ENCODE measurements around the gene NRXN2.

Gene NRXN2

GRCh38 chr11:64755681-64756361, 32.8 kb upstream of the NRXN2 start:
- Histone ChIP-seq H3K36me3 (ENCODE audit: control insufficient read depth, insufficient read depth, low read length) (no peaks in the 10 kb centered on the region), H2BK120ac (ENCODE audit: low read depth, low read length) (no peak overlapping the region), H3K79me2 (ENCODE audit: control insufficient read depth, insufficient read depth, low read length) (no peaks in the 10 kb centered on the region), H3K4me3 (ENCODE audit: low read length) (no peak overlapping the region), H3K27me3 (ENCODE audit: insufficient read depth, low read length, poor library complexity) (no peaks in the 10 kb centered on the region), H3K23ac (ENCODE audit: low read length) (no peak overlapping the region), H4K8ac (ENCODE audit: low read depth, low read length) (no peak overlapping the region), H2BK5ac (ENCODE audit: low read length) (no peak overlapping the region), H3K56ac (ENCODE audit: low read length) (no peak overlapping the region), H3K4me2 (ENCODE audit: low read length) (no peak overlapping the region), H3K9ac (ENCODE audit: low read length) (no peak overlapping the region), H3K27ac (ENCODE audit: low read depth, low read length) (no peak overlapping the region), H4K5ac (ENCODE audit: low read length) (no peak overlapping the region), H3K4ac (ENCODE audit: low read depth, low read length) (no peak overlapping the region), H3K79me1 (ENCODE audit: low read length) (no peaks in the 10 kb centered on the region), H2AK5ac (ENCODE audit: low read length) (no peak overlapping the region), H2BK15ac (replicated peaks; ENCODE audit: low read depth) (no peak overlapping the region), H3K18ac (ENCODE audit: low read length) (no peak overlapping the region), H3K4me1 (ENCODE audit: control insufficient read depth, low read depth, low read length) (peaks cover 4% of the 10 kb centered on the region)
- WGBS (ENCODE audit: extremely low coverage, insufficient coverage, low lambda C conversion rate), result no CpG with 5 or more reads among the region's 13 CpGs
- DNase-seq, result no peak

- H3K36me3 ChIP-seq (ENCODE audit: control insufficient read depth, insufficient read depth, low read length), result no peaks in the 10 kb centered on the region
- H4K5ac ChIP-seq (ENCODE audit: low read length), result no peak overlapping the region
- H3K9ac ChIP-seq (ENCODE audit: low read length), result no peak overlapping the region
- H2BK5ac ChIP-seq (ENCODE audit: low read length), result no peak overlapping the region
- peaks cover 3% of the 10 kb centered on the region for H3K4me1 ChIP-seq (ENCODE audit: control insufficient read depth, low read depth, low read length)
- H3K23ac ChIP-seq (ENCODE audit: low read length), result no peak overlapping the region
- H3K4me3 ChIP-seq (ENCODE audit: low read length), result no peak overlapping the region
- H3K79me2 ChIP-seq (ENCODE audit: control insufficient read depth, insufficient read depth, low read length), result no peaks in the 10 kb centered on the region
- H3K79me1 ChIP-seq (ENCODE audit: low read length), result no peaks in the 10 kb centered on the region
- H3K56ac ChIP-seq (ENCODE audit: low read length), result no peak overlapping the region
- no CpG with 5 or more reads among the region's 21 CpGs for WGBS (ENCODE audit: extremely low coverage, insufficient coverage, low lambda C conversion rate)
- no peak overlapping the region for H3K4me2 ChIP-seq (ENCODE audit: low read length)
- H3K18ac ChIP-seq (ENCODE audit: low read length), result no peak overlapping the region
- no peak for DNase-seq
- no peak overlapping the region for H3K27ac ChIP-seq (ENCODE audit: low read depth, low read length)
- no peak overlapping the region for H3K4ac ChIP-seq (ENCODE audit: low read depth, low read length)
- no peak overlapping the region for H2AK5ac ChIP-seq (ENCODE audit: low read length)
- no peak overlapping the region for H2BK15ac ChIP-seq (replicated peaks; ENCODE audit: low read depth)
- H2BK120ac ChIP-seq (ENCODE audit: low read depth, low read length), result no peak overlapping the region
- no peak overlapping the region for H4K8ac ChIP-seq (ENCODE audit: low read depth, low read length)
- H3K27me3 ChIP-seq (ENCODE audit: insufficient read depth, low read length, poor library complexity), result no peaks in the 10 kb centered on the region
Observed at GRCh38 chr11:64754919-64755662, 32.1 kb upstream of the NRXN2 start.

- no peak overlapping the region for H2AK5ac ChIP-seq (ENCODE audit: low read length)
- no peak overlapping the region for H2BK15ac ChIP-seq (replicated peaks; ENCODE audit: low read depth)
- no peaks in the 10 kb centered on the region for H3K4me1 ChIP-seq (ENCODE audit: control insufficient read depth, low read depth, low read length)
- H3K9ac ChIP-seq (ENCODE audit: low read length), result no peak overlapping the region
- no peak for DNase-seq
- no peak overlapping the region for H4K5ac ChIP-seq (ENCODE audit: low read length)
- H3K18ac ChIP-seq (ENCODE audit: low read length), result no peak overlapping the region
- WGBS (ENCODE audit: extremely low coverage, insufficient coverage, low lambda C conversion rate), result no CpG with 5 or more reads among the region's 26 CpGs
- H2BK120ac ChIP-seq (ENCODE audit: low read depth, low read length), result no peak overlapping the region
- no peak overlapping the region for H3K4me3 ChIP-seq (ENCODE audit: low read length)
- H3K56ac ChIP-seq (ENCODE audit: low read length), result peak overlapping the region; percentile 34
- no peak overlapping the region for H2BK5ac ChIP-seq (ENCODE audit: low read length)
- H4K8ac ChIP-seq (ENCODE audit: low read depth, low read length), result no peak overlapping the region
- H3K79me1 ChIP-seq (ENCODE audit: low read length), result no peaks in the 10 kb centered on the region
- no peaks in the 10 kb centered on the region for H3K27me3 ChIP-seq (ENCODE audit: insufficient read depth, low read length, poor library complexity)
- H3K79me2 ChIP-seq (ENCODE audit: control insufficient read depth, insufficient read depth, low read length), result no peaks in the 10 kb centered on the region
- H3K27ac ChIP-seq (ENCODE audit: low read depth, low read length), result no peak overlapping the region
- no peak overlapping the region for H3K4me2 ChIP-seq (ENCODE audit: low read length)
- H3K36me3 ChIP-seq (ENCODE audit: control insufficient read depth, insufficient read depth, low read length), result no peaks in the 10 kb centered on the region
- H3K23ac ChIP-seq (ENCODE audit: low read length), result no peak overlapping the region
- no peak overlapping the region for H3K4ac ChIP-seq (ENCODE audit: low read depth, low read length)
Observed at GRCh38 chr11:64754124-64754918, 31.3 kb upstream of the NRXN2 start.

GRCh38 chr11:64753380-64754123, 30.6 kb upstream of the NRXN2 start:
- Histone ChIP-seq H3K79me1 (ENCODE audit: low read length) (no peaks in the 10 kb centered on the region), H3K4me1 (ENCODE audit: control insufficient read depth, low read depth, low read length) (no peaks in the 10 kb centered on the region), H3K18ac (ENCODE audit: low read length) (no peak overlapping the region), H3K4me3 (ENCODE audit: low read length) (no peak overlapping the region), H3K4ac (ENCODE audit: low read depth, low read length) (no peak overlapping the region), H2AK5ac (ENCODE audit: low read length) (no peak overlapping the region), H4K8ac (ENCODE audit: low read depth, low read length) (no peak overlapping the region), H3K9ac (ENCODE audit: low read length) (no peak overlapping the region), H3K27me3 (ENCODE audit: insufficient read depth, low read length, poor library complexity) (no peaks in the 10 kb centered on the region), H3K4me2 (ENCODE audit: low read length) (no peak overlapping the region), H3K27ac (ENCODE audit: low read depth, low read length) (no peak overlapping the region), H2BK5ac (ENCODE audit: low read length) (no peak overlapping the region), H2BK120ac (ENCODE audit: low read depth, low read length) (no peak overlapping the region), H3K36me3 (ENCODE audit: control insufficient read depth, insufficient read depth, low read length) (no peaks in the 10 kb centered on the region), H3K23ac (ENCODE audit: low read length) (no peak overlapping the region), H2BK15ac (replicated peaks; ENCODE audit: low read depth) (no peak overlapping the region), H3K79me2 (ENCODE audit: control insufficient read depth, insufficient read depth, low read length) (no peaks in the 10 kb centered on the region), H4K5ac (ENCODE audit: low read length) (no peak overlapping the region), H3K56ac (ENCODE audit: low read length) (no peak overlapping the region)
- WGBS (ENCODE audit: extremely low coverage, insufficient coverage, low lambda C conversion rate), result no CpG with 5 or more reads among the region's 43 CpGs
- no peak for DNase-seq

- no peak overlapping the region for H2BK15ac ChIP-seq (replicated peaks; ENCODE audit: low read depth)
- no peak overlapping the region for H3K4me3 ChIP-seq (ENCODE audit: low read length)
- no peak overlapping the region for H3K18ac ChIP-seq (ENCODE audit: low read length)
- WGBS (ENCODE audit: extremely low coverage, insufficient coverage, low lambda C conversion rate), result no CpG with 5 or more reads among the region's 7 CpGs
- no peak overlapping the region for H3K4ac ChIP-seq (ENCODE audit: low read depth, low read length)
- no peak overlapping the region for H3K23ac ChIP-seq (ENCODE audit: low read length)
- H3K27me3 ChIP-seq (ENCODE audit: insufficient read depth, low read length, poor library complexity), result no peaks in the 10 kb centered on the region
- no peak overlapping the region for H3K27ac ChIP-seq (ENCODE audit: low read depth, low read length)
- no peak overlapping the region for H2BK120ac ChIP-seq (ENCODE audit: low read depth, low read length)
- no peaks in the 10 kb centered on the region for H3K79me1 ChIP-seq (ENCODE audit: low read length)
- no peaks in the 10 kb centered on the region for H3K79me2 ChIP-seq (ENCODE audit: control insufficient read depth, insufficient read depth, low read length)
- H3K9ac ChIP-seq (ENCODE audit: low read length), result no peak overlapping the region
- no peak for DNase-seq
- no peaks in the 10 kb centered on the region for H3K36me3 ChIP-seq (ENCODE audit: control insufficient read depth, insufficient read depth, low read length)
- H2BK5ac ChIP-seq (ENCODE audit: low read length), result no peak overlapping the region
- H4K5ac ChIP-seq (ENCODE audit: low read length), result no peak overlapping the region
- no peak overlapping the region for H4K8ac ChIP-seq (ENCODE audit: low read depth, low read length)
- H2AK5ac ChIP-seq (ENCODE audit: low read length), result no peak overlapping the region
- H3K4me1 ChIP-seq (ENCODE audit: control insufficient read depth, low read depth, low read length), result no peaks in the 10 kb centered on the region
- no peak overlapping the region for H3K4me2 ChIP-seq (ENCODE audit: low read length)
- no peak overlapping the region for H3K56ac ChIP-seq (ENCODE audit: low read length)
Observed at GRCh38 chr11:64753019-64753379, 30.0 kb upstream of the NRXN2 start.

All from mesendoderm (in vitro differentiated cells).